HG03378 (cell line): ENCODE results near the gene TMEM209.
"Not testable (repeated sequence)": the region's sequence is repeated elsewhere in the genome, so short reads cannot be mapped to it uniquely, and the experiment has no call there.

ENCODE experiments used
- ATAC-seq: cut with Tn5 transposase; IDR thresholded peaks from one replicate; pipeline ENCODE4 v1.9.1; 2021; ENCODE audit warnings: mild to moderate bottlenecking, moderate library complexity; ENCODE audit not compliant: unreplicated experiment

Gene TMEM209

GRCh38 chr7:130205084-130205947 is at the start of gene TMEM209:
TSS of gene TMEM209 (minus strand) at chr7:130205406. CDS start at chr7:130205375, 31 bp downstream.
- ATAC-seq, result peak; percentile 90

DNA sequence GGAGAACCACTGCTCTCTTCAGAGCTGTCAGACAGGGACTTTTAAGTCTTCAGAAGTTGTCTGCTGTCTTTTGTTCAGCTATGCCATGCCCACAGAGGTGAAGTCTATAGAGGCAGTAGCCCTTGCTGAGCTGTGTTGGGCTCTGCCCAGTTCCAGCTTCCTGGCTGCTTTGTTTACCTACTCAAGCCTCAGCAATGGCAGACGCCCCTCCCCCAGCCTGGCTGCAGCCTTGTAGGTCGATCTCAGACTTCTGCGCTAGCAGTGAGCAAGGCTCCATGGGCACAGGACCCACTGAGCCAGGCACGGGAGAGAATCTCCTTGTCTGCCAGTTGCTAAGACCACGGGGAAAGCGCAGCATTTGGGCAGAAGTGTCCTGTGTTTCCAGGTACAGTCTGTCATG is 49.3 kb upstream of the TMEM209 start:
- no peak for ATAC-seq

DNA sequence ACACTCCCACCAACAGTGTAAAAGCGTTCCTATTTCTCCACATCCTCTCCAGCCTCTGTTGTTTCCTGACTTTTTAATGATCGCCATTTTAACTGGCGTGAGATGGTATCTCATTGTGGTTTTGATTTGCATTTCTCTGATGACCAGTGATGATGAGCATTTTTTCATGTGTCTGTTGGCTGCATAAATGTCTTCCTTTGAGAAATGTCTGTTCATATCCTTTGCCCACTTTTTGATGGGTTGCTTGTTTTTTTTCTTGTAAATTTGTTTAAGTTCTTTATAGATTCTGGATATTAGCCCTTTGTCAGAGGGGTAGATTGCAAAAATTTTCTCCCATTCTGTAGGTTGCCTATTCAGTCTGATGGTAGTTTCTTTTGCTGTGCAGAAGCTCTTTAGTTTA is 44.4 kb upstream of the TMEM209 start:
- ATAC-seq, result not testable (repeated sequence)

DNA sequence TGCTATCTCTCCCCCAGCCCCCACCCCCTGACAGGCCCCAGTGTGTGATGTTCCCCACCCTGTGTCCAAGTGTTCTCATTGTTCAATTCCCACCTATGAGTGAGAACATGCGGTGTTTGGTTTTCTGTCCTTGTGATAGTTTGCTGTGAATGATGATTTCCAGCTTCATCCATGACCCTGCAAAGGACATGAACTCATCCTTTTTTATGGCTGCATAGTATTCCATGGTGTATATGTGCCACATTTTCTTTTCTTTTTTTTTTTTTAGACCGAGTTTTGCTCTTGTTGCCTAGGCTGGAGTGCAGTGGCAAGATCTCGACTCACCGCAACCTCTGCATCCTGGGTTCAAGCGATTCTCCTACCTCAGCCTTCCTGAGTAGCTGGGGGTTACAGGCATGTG is 43.6 kb upstream of the TMEM209 start:
- not testable (repeated sequence) for ATAC-seq

DNA sequence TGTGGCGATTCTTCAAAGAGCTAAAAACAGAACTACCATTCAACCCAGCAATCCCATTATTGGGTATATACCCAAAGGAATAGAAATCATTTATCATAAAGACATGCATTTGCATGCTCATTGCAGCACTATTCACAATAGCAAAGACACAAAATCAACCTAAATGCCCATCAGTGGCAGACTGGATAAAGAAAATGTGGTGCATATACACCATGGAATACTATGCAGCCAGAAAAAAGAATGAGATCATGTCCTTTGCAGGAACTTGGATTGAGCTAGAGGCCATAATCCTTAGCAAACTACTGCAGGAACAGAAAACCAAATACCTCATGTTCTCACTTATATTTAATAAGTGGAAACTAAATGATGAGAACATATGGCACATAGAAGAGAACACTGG is 41.3 kb upstream of the TMEM209 start:
- not testable (repeated sequence) for ATAC-seq

- ATAC-seq, result not testable (repeated sequence)
Observed at GRCh38 chr7:130243486-130243885, 38.3 kb upstream of the TMEM209 start.

DNA sequence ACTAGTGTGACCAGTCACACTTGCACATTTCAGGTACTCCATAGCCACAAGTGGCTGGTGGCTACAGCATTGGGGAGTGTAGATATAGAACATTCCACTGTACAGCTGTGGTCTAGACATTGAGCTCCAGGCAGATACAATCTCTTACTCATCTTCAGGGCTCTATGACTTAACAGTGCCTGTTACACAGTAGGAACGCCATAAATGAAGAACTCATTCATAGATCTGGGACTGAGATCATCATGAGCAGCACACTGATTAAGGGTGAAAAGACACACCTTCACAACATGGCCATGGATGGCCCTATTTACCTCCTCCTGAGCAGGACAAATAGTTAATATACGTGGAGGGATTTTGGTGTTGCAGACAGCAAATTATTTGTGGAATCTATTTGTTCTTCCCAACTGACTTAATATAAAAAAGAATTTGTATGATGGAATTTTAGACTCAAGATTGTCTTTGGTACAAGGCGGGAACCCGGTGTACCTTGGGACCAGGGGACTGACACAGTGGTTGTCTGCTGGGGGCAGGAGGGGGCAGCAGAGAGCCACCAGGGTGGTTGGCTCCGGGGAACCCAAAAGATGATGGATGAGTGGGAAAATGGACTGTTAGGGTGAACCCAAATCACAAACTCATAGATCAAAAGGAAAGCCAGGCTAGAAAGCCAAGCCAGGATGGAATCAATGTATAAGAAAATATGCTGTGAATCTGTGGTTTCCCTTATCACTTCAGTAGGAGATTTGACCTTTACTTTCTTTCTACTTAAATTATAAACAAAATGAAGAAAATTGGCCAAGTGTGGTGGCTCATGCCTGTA is 37.2 kb upstream of the TMEM209 start:
- ATAC-seq, result no peak

DNA sequence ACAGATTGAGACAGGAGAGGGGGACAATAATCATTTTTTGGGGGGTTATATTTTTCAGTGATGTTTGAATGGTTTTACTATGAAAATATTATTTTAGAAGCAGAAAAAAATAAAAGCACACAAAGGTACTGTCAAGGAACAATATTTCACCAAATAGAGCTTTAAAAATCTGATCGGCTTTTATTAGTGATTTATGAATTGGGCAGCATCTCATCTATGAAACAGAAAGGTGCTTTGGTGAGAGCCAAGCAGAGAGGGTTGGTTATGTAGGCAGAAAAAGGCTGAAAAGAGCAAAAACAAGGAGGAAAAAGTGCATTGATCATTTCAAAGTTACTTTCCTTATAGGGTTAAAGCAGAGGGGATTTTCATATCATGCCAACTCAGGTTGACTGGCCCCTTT is 35.0 kb upstream of the TMEM209 start:
- no peak for ATAC-seq

GRCh38 chr7:130236361-130236760 is 31.2 kb upstream of the TMEM209 start:
- not testable (repeated sequence) for ATAC-seq

GRCh38 chr7:130234078-130234477 is 28.9 kb upstream of the TMEM209 start:
- ATAC-seq, result no peak

- no peak for ATAC-seq
Observed at GRCh38 chr7:130232209-130232608, 27.0 kb upstream of the TMEM209 start.

GRCh38 chr7:130231792-130232191 is 26.6 kb upstream of the TMEM209 start:
- no peak for ATAC-seq

DNA sequence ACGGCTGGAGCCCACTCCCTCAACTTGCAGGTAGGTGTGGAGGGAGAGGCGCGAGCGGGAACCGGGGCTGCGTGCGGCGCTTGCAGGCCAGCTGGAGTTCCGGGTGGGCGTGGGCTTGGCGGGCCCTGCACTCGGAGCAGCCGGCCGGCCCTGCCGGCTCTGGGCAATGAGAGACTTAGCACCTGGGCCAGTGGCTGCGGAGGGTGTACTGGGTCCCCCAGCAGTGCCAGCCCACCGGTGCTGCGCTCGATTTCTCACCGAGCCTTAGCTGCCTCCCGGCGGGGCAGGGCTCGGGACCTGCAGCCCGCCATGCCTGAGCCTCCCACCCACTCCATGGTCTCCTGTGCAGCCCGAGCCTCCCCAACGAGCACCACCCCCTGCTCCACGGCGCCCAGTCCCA is 24.8 kb upstream of the TMEM209 start:
- ATAC-seq, result not testable (repeated sequence)

- ATAC-seq, result no peak
Observed at GRCh38 chr7:130228840-130229502, 23.8 kb upstream of the TMEM209 start.

DNA sequence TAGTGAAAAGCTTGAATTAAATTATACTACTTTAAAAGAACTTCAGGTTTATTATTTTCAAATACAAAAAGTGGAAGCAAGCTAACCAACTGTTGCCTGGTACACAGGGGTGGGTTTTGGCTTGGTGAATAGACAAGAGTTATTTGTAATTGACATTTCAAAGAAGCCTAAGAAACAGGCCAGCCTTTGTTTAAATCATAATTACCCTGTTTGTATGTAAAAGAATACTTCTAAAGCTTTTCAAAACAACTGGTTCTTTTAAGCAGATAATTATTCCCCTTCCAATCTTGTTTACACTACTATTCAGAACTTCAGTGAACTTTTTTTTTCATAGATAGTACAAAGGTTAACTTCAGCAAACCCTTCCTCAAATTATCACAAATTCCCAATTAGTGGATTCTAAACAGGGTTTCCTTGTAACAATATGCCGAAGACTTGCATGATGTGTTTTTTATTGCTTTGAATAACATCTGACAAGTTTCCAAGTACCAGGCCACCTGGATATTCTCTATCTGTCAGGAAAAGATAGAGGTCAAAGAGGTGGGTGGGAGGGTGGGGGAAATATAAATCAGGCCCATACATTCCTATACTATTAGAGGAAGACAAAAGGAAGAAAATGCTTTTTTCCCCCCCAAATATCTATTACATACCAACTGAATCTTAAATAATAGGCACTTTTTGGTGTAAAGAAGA is 22.8 kb upstream of the TMEM209 start:
- ATAC-seq, result no peak

GRCh38 chr7:130226333-130226732 is 21.1 kb upstream of the TMEM209 start:
- ATAC-seq, result no peak

- ATAC-seq, result not testable (repeated sequence)
Observed at GRCh38 chr7:130224923-130225322, 19.7 kb upstream of the TMEM209 start.

DNA sequence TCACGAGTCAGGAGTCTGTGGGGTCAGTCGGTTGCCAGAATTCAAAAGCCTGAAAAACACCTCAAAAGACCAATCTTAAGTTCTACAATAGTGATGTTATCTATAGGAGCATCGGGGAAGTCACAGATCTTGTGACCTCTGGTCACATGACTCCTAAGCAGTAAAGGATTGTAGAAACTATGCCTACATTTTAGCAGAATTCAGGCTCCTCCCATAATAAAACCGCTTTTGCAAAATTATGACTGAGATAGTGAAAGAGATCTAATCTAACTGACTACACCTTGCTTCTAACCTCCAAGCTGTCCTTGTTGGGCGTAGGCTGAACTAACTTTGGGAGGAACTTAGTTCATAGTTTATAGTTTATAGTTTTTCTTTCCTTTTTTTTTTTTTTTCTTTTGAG is 19.0 kb upstream of the TMEM209 start:
- ATAC-seq, result no peak

- no peak for ATAC-seq
Observed at GRCh38 chr7:130223646-130224045, 18.4 kb upstream of the TMEM209 start.

- ATAC-seq, result no peak
Observed at GRCh38 chr7:130221746-130222145, 16.5 kb upstream of the TMEM209 start.

GRCh38 chr7:130219871-130220270 is 14.7 kb upstream of the TMEM209 start:
- ATAC-seq, result no peak
